Muscle of leg (tissue), 11 donors: Measurements from ENCODE around the gene ZC3H12C. TPM values are rescaled to one million over a fixed set of nuclear protein-coding genes. Genes with fewer than 3 reads are reported as not detected.
A peak's percentile ranks its signal among the peaks of the same experiment; 100 is the strongest.

Experiments used
- DNase-seq: peaks from one replicate; pipeline ENCODE4 v3.0.0; 2013
- H3K27ac ChIP-seq: one replicate; pipeline ENCODE4 v1.5.1; 2013; ENCODE audit warnings: mild to moderate bottlenecking, low read length, control low read depth
- H3K27me3 ChIP-seq: one replicate; pipeline ENCODE4 v1.6.1; 2013; ENCODE audit warnings: low read length; ENCODE audit not compliant: control insufficient read depth, insufficient read depth
- H3K36me3 ChIP-seq: one replicate; pipeline ENCODE4 v1.6.1; 2013; ENCODE audit warnings: low read length; ENCODE audit not compliant: control insufficient read depth, insufficient read depth
- H3K4me1 ChIP-seq: one replicate; pipeline ENCODE4 v1.6.1; 2013; ENCODE audit warnings: low read length; ENCODE audit not compliant: control insufficient read depth, insufficient read depth
- H3K4me3 ChIP-seq: one replicate; pipeline ENCODE4 v1.5.1; 2013; ENCODE audit warnings: low read length, control low read depth
- H3K9me3 ChIP-seq: replicated peaks from 2 replicates; pipeline ENCODE4 v1.6.1; 2013; ENCODE audit warnings: low read depth, low read length; ENCODE audit not compliant: control insufficient read depth
- WGBS: methylation state at CpG from one replicate; pipeline ENCODE4 v1.1.5; 2013; ENCODE audit warnings: missing lambda C conversion rate; ENCODE audit not compliant: insufficient coverage; 5-methylcytosine and 5-hydroxymethylcytosine counted together
- polyA plus RNA-seq, 8 donors: library from polyadenylated mRNA; unstranded; fragments of 120-200 nt; gene quantifications; one replicate each; pipeline versions ENCODE4 v1.2.1 to v1.2.3, GENCODE V29; 2013; ENCODE audit warnings: inconsistent platforms in 1 of 8, low replicate concordance in 1 of 8; ENCODE audit not compliant: insufficient read length in 8 of 8, insufficient read depth in 1 of 8
- total RNA-seq: library from RNA; stranded (reverse); fragments of 120-200 nt; gene quantifications from one replicate; pipeline ENCODE4 v1.2.4, GENCODE V29; 2013

The ZC3H12C gene
- total and polyA plus RNA-seq, 9 donors = 4.8 to 13.0 (median 8.0) TPM

GRCh38 chr11:110087812-110088534 lies 5.2 kb upstream of the ZC3H12C start:
- no peak for DNase-seq
- Histone ChIP-seq H3K4me3 (no peak overlapping the region), H3K4me1 (peaks cover 7% of the 10 kb centered on the region), H3K36me3 (no peaks in the 10 kb centered on the region), H3K9me3 (no peaks in the 10 kb centered on the region), H3K27ac (no peak overlapping the region), H3K27me3 (peaks cover 4% of the 10 kb centered on the region)
- 64% methylated on average over 2 of the region's 5 CpGs for WGBS

GRCh38 chr11:110088535-110089344 lies 4.5 kb upstream of the ZC3H12C start:
- Histone ChIP-seq H3K27me3 (peaks cover 4% of the 10 kb centered on the region), H3K4me1 (peaks cover 7% of the 10 kb centered on the region), H3K36me3 (no peaks in the 10 kb centered on the region), H3K27ac (no peak overlapping the region), H3K9me3 (no peaks in the 10 kb centered on the region), H3K4me3 (no peak overlapping the region)
- WGBS = 90% methylated on average over 2 of the region's 5 CpGs
- DNase-seq = no peak

GRCh38 chr11:110089617-110090282 lies 3.4 kb upstream of the ZC3H12C start:
- no peaks in the 10 kb centered on the region for H3K36me3 ChIP-seq
- H3K4me3 ChIP-seq = no peak overlapping the region
- no peaks in the 10 kb centered on the region for H3K9me3 ChIP-seq
- peaks cover 9% of the 10 kb centered on the region for H3K4me1 ChIP-seq
- DNase-seq = no peak
- 80% methylated on average over 4 of the region's 5 CpGs for WGBS
- H3K27ac ChIP-seq = no peak overlapping the region
- H3K27me3 ChIP-seq = peaks cover 4% of the 10 kb centered on the region

GRCh38 chr11:110090466-110091026 lies 2.6 kb upstream of the ZC3H12C start:
- no peak for DNase-seq
- WGBS = 85% methylated on average over 4 of the region's 6 CpGs
- H3K36me3 ChIP-seq = no peaks in the 10 kb centered on the region

GRCh38 chr11:110092111-110092514 lies 1.1 kb upstream of the ZC3H12C start:
- Histone ChIP-seq H3K4me3 (peak overlapping the region; percentile 61), H3K27ac (peak overlapping the region; percentile 82), H3K27me3 (peaks cover 4% of the 10 kb centered on the region), H3K9me3 (no peaks in the 10 kb centered on the region), H3K36me3 (no peaks in the 10 kb centered on the region), H3K4me1 (peaks cover 11% of the 10 kb centered on the region)
- 0% methylated on average over 2 of the region's 11 CpGs for WGBS
- no peak for DNase-seq

More at GRCh38 chr11:110090466-110091026, 2.6 kb upstream of the ZC3H12C start:
- Histone ChIP-seq H3K4me1 (peaks cover 10% of the 10 kb centered on the region), H3K9me3 (no peaks in the 10 kb centered on the region), H3K27me3 (peaks cover 4% of the 10 kb centered on the region), H3K4me3 (no peak overlapping the region), H3K27ac (no peak overlapping the region)

GRCh38 chr11:110093407-110094297 lies 460 bp downstream of the ZC3H12C start:
- H3K27ac ChIP-seq = peak overlapping the region; percentile 95
- peak overlapping the region; percentile 64 for H3K4me3 ChIP-seq
- peaks cover under 1% of the 10 kb centered on the region for H3K27me3 ChIP-seq
- under 1% methylated on average over 64 of the region's 80 CpGs for WGBS
- H3K36me3 ChIP-seq = no peaks in the 10 kb centered on the region
- H3K4me1 ChIP-seq = peaks cover 11% of the 10 kb centered on the region
- H3K9me3 ChIP-seq = no peaks in the 10 kb centered on the region
- peak; percentile 90 for DNase-seq

- H3K27ac ChIP-seq = peak overlapping the region; percentile 95
Measured at GRCh38 chr11:110094298-110095285, 1.4 kb downstream of the ZC3H12C start.

GRCh38 chr11:110095554-110095953 lies 2.4 kb downstream of the ZC3H12C start:
- H3K27me3 ChIP-seq = no peaks in the 10 kb centered on the region
- no peaks in the 10 kb centered on the region for H3K9me3 ChIP-seq
- H3K4me1 ChIP-seq = peaks cover 13% of the 10 kb centered on the region
- no peak overlapping the region for H3K4me3 ChIP-seq
- H3K27ac ChIP-seq = no peak overlapping the region
- no peak for DNase-seq
- 72% methylated on average over 5 of the region's 5 CpGs for WGBS
- H3K36me3 ChIP-seq = peaks cover 4% of the 10 kb centered on the region

More at GRCh38 chr11:110094298-110095285, 1.4 kb downstream of the ZC3H12C start:
- WGBS = no CpG with 5 or more reads among the region's 9 CpGs
- H3K4me3 ChIP-seq = peak overlapping the region; percentile 64
- H3K4me1 ChIP-seq = peaks cover 11% of the 10 kb centered on the region
- H3K36me3 ChIP-seq = no peaks in the 10 kb centered on the region
- no peaks in the 10 kb centered on the region for H3K9me3 ChIP-seq
- DNase-seq = no peak
- no peaks in the 10 kb centered on the region for H3K27me3 ChIP-seq
